ENCODE data around the gene WDFY2.

WDFY2 gene

DNA sequence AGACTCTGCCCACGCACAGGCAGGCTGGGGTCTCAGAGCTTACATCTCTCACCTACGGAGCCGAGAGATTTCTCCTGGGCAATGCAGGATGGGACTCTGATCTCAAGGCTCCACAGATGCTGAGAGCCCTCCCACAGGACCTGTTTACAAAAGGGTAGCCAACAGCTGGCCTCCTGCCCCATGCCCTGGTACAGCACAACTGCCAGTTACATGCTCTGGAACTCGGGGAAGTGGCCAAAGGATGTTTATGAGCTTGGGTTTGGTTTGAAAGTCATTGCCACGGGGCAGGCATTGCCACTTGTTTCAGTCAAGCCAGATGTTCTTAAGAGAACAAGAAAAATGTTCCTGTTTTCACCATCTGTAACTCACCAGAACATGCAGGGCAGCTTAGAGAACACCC is 216.2 kb downstream of the WDFY2 start:
- DNase-seq (ENCODE audit: low read depth) = no peak

DNA sequence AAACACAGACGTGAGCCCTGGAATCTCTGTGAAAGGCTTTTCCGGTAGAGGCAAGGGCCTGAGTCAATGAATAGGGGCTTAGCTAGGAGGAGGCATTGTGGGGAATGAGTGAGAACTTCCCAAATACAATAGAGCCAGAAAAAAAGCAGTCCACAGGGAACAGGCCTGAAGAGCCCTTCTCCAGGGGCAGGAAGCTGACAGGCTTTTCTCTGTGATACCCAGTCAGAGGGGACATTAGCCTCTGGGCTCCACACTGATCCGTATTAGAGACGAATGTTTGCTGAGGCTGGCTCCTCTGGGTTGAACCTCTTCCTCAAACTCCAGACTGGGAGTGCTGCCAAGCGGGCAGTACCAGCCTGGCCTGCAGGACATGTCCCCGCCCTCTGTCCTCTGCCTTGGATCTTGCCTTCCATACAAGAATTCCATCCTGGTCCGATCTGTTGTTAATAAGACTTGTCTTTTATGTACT is 217.4 kb downstream of the WDFY2 start:
- DNase-seq (ENCODE audit: low read depth) = no peak

DNA sequence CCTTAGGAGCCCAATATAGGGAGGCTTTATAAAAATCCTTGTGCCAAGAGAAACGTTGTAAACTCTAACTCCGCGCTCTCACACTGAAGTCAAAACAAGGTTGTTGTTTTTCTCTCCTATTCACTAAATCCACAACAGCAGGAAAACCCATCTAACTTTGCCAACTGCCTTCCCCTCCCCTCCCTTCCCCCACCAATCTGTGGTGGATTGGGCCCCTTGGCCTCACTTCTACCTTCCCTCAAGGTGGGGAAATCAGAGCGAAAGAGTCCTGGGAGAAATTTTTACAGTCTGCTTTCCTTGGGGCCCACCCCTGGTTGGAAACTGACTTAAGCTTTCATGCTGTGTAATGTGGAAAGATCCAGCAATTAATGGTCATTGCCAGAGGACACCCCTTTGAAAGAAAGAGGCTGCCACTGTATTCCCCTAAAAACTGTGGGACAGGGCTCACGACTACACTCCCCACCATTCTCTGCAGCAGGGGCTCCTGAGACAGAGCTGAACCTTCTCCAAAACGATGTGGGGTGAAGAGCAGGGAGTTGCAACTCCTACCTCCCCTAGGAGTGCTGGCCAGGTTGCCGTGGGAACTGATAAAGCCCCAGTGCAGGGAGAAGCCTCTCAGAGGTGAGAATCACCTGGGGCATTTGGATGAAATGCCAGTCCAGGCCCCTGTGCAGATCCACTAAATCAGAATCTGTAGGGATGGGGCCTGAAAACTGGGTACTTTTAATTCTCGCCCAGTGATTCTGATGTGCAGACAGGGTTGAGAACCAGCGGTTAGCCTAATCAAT is 218.6 kb downstream of the WDFY2 start:
- DNase-seq (ENCODE audit: low read depth) = no peak

DNA sequence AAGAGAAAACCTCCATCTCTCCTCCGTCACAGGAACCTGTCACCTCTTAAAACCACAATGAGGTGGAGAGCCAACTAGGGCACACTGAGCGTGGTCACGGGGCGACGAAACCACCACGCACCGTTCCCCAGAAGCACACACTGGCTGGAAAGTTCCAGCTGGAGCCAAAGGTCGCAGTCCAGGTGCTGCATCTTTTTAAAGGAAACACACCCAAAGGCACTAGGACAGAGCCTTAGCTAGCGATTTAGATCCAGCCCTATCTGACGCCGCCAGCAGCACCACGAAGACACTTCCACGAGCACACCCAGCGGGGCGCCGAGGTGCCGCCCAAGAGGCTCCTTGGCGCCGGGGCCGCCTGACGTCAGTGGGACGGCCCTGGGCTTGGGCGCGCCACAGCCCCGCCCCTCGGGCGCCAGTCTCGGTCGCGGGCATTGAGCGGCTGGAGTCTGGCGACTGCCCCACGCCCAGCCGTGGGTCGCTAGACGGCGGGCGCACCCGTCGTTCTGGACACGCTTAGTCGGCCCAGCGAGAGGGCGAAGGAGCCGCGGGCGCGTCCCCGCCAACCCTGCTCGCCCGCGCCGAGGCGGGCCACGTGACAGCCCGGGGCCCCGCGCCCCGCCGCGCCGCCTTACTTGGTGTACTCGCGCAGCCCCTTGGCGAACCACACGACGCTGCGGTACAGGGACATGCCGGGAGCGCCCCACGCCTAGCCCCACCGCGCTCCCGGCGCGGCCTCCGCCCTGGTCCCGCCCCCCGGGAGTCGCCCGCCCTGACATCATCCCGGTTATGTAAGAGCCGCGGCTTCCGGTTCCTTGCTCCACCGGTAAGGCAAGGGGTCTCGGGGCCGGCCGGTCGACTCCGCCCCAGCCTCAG is 219.4 kb downstream of the WDFY2 start, which contains the start of gene DHRS12:
Gene DHRS12, minus strand, starts transcription at position 742 of the 873 bp plus-strand sequence. CDS start 4,504 bp downstream, outside the sequence.
- no peak for DNase-seq (ENCODE audit: low read depth)

DNA sequence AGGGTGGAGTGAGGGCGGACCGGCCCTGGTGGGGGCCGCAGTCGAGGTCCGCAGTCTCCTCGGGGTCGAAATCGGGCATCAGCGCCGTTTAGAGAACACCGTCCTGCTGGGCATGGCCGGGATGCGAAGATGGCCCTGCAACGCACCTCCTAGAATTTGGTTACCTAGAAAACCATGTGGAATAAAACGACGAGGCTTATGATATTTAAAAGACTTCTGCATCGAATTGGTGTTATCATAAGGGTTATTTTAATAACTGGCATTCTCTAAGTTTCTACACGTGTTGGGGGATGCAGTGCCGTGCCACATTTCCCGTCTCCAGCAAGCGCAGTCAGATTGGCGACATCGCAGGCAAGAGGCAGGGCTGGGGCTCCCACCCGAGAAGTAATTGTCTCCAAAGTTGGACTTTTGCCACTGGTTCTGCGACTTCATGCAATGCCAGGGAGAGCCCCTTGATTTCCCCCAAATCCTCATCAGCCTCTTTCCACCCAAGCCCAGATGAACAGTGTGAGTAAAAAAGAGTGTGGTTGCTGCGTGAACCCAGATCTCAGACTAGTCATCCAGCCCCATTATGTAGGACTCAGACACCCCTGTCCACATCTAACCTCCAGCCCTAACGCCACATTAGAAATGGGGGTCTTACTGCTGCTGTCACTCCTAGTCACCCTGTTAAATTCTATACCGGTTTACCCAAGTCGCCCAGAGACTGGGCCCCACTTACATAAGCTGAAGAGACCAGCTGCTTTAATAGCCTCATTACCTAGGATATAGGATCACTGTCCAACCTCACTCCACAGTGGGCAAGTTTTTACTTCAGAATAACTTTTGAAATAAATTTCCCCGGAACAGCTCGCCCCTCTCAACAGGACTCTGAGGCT is 220.3 kb downstream of the WDFY2 start:
- DNase-seq (ENCODE audit: low read depth) = no peak

DNA sequence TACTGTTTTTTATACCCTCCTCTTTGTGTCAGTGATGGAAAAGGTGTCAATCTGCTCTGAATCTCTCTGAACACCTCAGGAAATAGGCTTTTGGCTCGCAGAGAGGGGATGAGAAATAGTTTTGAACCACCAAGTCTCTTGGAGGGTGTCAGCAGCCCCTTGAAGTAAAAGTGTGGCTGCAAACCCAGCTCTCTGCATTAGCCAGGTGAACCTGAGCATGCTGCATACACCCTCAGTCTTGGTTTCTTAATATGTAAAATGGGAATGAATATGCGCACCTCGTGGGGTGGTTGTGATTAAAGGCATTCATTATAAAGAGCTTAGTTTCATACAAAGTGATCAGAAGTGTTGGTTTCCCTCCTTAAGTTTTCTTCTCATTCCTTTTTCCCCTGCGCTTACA is 221.1 kb downstream of the WDFY2 start:
- no peak for DNase-seq (ENCODE audit: low read depth)

DNA sequence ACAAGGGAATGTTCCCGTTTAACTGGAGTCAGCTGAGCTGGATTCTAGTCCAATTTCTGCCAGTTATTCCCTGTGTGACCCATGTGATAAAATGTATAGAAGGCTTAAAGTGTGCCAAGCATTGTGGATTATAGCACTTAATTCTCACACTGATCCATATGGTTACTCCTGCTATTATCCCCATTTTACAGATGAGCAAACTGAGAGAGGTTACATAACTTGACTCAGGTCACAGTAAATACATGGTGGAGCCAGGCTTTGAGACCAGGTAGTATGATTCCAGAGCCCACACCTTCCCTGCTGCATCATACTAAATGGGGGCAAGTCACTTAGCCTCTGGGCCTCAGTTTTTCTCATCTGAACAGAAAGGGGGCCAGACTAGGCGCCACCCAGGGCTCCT is 221.7 kb downstream of the WDFY2 start:
- DNase-seq (ENCODE audit: low read depth) = no peak

DNA sequence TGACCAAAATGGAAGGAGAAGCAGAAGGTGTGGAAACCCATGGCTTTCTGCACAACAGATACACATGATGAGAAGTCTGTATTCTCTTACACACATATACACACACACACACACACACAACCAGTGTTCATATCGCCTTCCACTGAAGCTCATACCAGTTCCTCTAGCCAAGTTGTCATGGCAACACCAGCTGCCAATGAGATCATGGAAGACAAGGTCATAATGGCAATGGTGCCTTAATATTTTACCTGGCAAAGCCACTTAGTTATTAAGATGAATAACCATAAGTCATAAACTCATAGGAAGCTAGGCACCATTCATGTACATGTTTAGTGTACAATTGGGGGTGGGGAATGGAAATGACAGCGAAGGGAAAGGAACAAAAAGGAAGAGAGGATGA is 222.3 kb downstream of the WDFY2 start:
- DNase-seq (ENCODE audit: low read depth) = no peak

DNA sequence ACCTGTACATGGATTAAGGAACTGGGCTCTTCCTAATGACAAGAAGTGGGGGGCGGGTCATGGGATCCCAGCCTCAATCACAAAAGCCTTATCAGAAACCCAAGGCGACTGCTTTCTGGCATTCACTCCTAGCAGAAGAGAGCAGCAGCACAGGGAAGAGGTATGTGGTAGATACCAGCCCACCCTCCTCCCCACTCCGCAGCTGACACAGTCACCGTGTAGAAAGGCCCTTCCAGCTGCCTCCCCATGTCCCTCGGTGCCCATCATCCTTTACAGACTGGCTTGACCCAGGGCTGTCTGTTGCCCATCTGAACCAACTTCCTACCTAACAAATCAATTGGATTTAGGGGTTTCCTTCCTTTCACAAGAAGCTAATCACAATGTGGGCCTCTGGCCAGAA is 222.8 kb downstream of the WDFY2 start:
- no peak for DNase-seq (ENCODE audit: low read depth)

DNA sequence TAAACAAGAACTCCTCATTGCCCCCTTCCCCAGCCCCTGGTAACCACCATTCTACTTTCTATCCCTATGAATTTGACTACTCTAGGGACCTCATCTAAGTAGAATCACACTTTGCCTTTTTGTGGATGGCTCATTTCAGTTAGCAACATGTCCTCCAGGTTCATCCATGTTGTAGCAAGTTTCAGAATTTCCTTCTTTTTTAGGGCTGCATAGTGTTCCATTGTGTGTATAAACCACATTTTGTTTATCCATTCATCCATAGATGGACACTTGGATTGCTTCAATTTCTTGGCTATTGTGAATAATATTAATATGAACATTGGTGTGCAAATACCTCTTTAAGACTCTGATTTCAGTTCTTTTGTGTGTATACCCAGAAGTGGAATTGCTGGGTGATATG is 224.5 kb downstream of the WDFY2 start:
- DNase-seq (ENCODE audit: low read depth) = no peak

DNA sequence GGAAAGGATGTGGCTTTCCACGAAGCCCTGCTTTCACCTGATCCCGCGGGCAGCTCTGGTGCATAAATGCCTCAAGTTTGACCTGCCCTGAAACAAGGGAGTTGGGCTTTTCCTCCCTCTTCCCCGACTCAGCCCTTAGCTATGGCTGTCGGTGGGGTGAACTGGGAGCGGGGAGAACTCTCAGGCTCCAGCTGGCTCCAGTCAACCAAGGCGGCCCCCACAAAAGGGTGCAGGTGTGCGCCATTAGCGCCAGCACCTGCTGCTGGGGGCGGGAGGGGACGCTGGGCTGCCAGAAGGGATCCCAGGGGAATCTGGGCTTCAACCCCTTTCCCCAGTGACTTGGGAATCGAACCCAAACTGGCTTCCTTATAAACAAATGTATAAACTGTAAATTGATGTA is 226.8 kb downstream of the WDFY2 start:
- DNase-seq (ENCODE audit: low read depth) = no peak

DNA sequence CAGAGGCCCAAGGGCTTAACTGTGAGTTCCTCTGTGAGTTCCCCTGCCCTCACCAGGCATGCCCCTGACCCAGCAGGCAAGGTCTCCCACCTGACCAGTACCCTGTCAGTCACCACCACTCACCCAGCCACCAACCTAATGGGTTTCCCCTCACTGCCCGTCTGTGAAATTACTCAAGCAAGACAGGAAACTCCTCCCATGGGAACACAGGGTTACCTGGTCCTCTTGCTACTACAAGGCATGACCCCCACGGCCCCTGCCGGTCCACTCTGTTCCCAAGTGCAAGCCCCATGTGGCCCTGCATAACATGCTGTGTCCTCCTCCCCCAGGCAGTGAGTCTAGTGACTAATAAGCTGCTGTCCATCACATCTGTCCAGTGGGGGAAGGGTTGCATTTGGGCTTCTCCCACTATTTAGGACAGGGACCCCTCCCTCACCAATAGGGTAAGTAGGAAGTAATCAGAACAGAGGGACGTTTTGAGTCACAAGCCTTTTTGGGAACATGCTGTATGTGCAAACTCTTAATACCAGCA is 227.7 kb downstream of the WDFY2 start:
- DNase-seq (ENCODE audit: low read depth) = no peak

DNA sequence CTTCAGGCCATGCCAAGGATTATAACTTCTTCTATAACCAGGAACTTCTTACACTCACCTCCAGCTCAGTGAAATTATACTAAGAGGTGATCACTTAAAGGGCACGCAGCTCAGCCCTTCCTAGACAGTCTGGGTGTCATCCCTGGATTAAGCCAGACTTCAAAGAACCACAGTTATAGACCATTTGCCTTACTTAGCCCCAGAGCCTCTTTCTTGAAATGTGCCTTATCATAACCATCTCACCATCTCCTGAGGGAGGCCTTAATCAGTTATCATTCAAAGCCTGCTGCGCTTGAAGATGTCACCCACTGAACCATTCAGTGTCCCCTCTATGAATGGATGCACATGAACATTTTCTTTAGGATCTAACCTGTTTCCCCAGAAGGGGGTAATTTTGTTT is 229.8 kb downstream of the WDFY2 start:
- no peak for DNase-seq (ENCODE audit: low read depth)

DNA sequence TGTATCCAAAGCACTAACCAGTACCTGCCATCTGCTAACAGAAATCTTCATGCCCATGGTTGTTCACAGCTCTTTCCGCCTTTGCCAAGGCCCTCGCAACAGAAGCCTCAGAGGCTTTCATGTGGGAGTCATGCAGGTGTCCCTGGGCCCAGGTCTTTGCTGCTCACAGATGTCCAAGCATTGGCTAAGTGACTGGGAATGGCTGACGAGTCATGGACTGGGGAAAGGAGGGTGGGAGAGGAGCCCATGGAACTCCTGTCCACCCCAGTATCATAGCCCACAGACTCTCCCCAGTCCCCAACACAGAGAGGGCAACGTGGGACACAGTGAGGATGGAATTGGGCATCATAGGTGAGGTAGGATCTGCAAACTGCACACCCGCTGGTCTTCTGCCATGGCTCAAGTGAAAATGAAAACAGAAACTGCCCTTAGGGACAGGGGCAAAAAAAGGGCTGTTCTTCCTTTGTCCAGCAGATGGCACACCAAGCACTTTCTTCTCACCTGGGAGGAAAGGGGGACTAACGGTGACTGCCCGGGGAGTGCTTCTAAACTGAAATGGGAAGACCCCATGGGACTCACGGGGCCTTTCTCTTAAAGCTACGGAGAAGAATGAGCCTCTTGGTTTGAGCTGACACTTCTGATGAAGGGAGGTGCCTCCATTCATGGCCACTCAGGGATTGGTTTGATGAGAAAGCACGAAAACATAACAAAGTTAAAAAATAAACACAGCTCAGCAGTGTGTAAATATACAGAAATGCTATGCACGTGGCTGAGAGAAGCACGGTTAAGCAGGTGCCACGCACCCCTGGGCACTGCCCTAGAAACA is 230.8 kb downstream of the WDFY2 start:
- DNase-seq (ENCODE audit: low read depth) = no peak

DNA sequence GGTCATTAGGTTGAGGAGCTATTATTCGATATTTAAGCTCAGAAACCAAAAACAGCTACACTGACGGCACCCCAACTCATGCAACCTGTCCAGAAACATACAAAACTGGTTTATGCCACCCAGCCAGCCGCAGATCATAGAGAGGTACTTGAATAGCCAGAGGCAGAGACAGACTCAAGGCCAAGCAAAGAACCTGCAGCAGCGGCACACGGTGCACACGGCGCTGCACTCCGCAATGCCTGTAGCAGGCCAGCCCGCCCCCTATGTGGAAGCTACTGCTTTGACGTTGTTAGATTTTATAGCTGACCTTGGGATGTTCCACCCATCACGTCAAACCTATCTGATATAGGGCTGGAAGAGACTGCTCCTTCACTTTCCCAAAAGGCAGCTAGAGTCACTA is 231.6 kb downstream of the WDFY2 start:
- no peak for DNase-seq (ENCODE audit: low read depth)

DNA sequence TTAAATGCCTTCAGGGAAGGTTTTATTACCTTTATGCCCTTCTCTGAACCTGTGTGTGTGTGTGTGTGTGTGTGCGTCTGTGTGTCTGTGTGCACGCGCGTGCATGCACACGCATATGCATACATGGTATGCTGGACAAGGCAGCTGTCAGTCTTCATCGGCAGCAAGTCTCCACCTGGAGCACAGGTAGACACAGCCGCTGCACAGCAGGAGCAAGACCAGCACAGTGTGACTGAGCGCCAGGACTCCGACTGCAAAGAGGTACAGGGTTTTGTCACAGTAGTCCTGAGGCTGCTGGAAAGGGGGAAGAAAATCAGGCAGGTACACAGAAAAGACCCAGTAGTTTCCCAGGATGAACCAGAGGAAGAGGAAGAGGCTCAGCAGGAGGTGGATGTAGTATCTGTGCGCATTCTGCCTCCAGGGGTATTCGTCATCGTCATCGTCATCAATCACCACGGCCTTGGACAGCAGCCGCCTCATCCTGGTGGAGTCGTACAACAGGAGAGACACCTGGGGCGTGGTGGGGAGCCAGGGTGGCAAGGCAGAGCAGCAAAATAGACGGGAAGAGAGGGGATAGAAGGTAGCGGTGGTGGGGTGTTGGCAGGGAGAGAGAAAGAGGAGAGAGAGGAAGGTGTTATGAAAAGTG is 232.5 kb downstream of the WDFY2 start:
- DNase-seq (ENCODE audit: low read depth) = no peak

All from HS-27A (cell line).